HEK293T (cell line): Measurements from ENCODE around the gene PPM1H.

Experiments used
- FOXM1 ChIP-seq: fragments of 450-650 bp; IDR thresholded peaks from 2 replicates; pipeline ENCODE4 v1.6.1; 2017; ENCODE audit warnings: mild to moderate bottlenecking, borderline replicate concordance
- SUZ12 ChIP-seq: fragments of 450-650 bp; IDR thresholded peaks from 2 replicates; pipeline ENCODE4 v1.6.1; 2016; ENCODE audit warnings: mild to moderate bottlenecking
- TARDBP ChIP-seq: fragments of 450-650 bp; IDR thresholded peaks from 2 replicates; pipeline ENCODE4 v1.6.1; 2016

- TF ChIP-seq FOXM1 (no peak), TARDBP (no peak), SUZ12 (no peak)
Observed at GRCh38 chr12:62793256-62794217, 141.4 kb downstream of the PPM1H start.
